ENCODE results near the gene PCDHGC5.

The PCDHGC5 gene

DNA sequence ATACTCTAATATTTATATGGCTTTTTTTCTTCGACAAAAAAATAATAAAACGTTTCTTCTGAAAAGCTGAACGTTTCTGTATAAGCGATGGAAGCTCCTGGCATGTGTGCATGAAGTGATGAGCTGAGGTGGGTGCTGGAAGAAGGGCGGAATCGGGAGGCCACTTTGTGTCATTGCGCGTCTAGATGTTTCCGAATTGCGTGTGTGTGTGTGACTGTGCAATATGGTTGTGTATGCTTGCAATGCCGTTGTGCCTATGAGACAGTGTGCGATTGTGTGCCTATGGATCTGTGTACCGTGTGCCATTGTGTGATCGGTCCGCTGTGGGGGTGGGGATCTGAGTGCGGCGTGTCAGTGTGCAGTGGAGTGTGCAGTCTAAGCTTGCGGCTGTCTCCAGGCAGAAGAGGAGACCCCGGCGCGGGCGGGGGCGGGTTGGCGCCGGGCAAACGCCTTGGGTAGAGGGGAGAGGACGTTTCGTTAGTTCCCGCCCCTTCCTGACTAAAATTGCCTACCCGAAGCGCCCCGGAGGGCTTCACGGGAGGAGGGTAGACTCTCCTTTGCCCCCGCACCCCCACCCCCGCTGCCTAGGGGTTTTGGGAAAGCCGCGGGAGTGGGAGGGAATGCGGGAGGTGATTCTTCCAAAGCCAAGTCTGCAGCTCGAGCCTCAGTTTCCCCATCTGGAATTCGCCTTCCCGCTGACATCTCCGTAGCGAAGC, 24.2 kb downstream of the PCDHGC5 start:
- DNase-seq (ENCODE audit: low read depth, low spot score), result no peak

DNA sequence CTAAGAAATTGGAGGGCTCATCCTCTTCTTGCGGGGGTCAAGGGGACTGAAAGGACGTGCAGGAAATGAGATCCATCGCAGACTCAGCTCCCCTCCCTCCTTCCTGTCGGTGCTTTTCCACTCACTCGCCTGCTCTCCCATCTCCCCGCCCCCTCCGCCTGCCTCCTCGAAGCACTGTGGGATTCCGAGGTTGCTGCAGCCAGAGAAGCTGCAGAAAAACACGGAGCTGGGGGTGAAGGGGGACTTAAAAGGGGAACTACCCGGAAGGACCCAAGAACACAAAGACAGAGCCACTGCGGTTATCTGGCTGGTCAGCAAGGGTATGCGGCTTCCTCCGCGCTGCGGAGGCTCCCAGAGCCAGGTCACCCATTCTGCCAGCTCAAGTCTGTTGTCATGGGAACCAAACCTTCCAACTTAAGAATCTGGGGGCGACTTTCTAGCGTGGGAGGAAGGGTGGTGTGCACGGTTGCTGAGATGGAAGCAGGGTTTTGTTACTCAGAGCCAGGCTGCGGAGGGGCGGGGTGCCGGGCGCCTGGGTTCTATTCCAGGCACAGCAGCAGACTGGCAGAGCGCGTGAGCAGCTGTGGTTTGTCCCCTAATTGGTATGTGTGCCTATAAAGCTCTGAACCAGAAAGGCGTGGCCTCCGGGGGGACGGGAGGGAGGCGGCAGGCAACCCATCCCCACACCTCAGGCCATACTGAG, 24.9 kb downstream of the PCDHGC5 start:
- no peak for DNase-seq (ENCODE audit: low read depth, low spot score)

DNA sequence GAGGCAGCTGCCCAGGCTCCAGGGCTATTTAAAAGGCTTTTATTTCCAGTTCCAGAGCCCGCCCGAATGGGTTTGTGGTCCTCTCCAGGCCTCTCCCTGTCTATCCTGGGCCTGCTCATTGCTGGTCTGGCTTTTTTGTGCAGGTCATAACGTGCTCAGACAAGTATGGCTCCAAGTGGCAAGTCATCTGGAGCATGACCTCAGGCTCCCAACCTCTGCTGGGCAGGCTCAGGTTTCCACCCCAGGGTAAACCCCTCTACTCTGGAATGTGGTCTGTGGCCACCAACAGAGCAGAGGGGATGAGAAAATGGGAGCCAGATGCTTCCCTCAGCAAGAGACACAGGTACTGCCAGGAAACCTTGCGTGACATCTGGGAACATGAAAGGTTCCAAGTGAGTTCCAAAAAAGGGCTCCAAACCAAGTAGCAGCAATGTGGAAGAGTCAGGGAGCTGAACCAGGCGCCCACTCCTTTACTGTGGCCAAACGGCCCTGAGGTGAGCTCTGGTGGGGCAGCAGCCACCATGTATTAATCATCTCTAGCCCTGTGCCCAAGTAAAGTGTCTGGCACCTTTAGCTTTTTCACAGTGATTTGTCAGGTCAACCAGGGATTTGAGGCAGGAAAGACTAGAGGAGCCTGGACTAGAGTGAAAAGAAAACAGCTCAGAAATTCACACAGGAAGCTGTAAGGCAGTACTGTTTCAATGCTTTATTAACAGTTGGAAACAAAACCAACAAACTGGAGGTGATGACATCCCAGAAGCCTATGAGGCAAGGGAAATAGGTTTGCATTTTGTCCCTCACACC, 25.7 kb downstream of the PCDHGC5 start:
- no peak for DNase-seq (ENCODE audit: low read depth, low spot score)

DNA sequence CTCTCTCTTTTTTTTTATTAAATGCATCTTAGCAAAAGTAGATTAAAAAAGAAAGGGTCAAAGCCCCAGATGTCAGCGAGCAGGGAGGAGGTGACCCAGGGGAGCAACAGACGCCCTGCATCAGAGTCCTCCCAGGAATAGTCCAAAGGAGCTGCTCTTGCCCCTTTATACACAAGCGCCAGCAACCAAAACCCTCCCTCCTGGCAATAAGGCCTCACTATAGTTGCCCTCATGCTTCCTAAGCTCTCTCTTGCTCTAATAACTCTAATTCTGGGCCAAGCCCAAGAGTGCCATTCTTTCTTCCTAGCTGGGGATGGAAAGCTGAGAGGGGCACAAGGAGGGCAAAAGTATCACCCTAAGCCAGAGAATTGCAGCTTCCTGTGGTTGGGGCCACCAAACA, 26.3 kb downstream of the PCDHGC5 start:
- DNase-seq (ENCODE audit: low read depth, low spot score), result no peak

DNA sequence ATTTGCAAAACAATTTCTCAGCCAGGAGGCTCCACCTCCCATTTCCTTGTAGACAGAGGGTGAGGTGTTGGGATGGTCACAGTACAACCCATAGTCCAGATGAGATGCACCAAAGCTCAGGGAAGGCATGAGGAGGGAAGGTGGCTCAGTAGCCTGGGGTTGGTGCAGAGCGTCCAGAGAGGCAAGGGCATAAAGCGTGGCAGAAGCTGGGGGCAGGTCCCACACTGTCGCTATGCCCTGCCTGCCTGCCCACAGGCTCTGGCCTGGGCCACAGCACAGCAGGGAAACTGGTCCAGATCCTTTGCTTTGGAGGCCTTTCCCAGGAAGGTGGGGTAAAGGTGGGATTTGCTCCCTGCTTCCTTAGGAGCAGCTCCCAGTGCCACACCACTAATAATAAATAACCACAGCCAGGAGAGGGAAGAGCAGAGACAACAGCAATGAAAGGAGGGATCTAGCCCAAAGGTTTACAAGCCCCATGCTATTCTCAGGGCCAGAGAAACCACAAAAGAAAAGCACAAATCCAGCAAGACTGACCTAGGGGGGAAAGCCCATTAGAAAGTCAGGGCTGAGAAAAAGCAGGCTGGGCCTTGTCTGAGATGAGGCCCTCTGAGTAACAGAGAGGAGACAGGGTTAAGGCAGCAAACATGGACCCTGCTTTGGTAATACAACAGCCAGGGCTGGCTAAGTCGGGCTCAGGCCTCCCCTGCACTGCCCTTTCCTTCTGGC, 27.2 kb downstream of the PCDHGC5 start:
- DNase-seq (ENCODE audit: low read depth, low spot score), result no peak

DNA sequence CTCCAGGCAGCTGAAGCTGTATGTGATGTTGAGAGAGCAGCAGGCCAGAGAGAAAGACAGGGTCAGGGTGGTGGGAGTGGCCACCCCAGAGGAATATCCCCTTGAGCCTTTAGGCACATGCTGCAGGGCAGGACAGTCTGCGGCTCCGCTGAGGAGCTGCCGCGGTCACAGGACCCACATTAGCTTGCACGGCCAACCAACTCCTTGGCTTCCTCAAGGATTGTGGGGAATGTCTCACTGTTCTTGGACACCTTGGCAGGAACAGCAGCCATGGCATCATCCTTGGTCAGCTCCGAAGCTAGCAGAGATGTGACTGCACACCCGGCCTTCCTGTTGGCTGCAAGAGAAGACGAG, 27.8 kb downstream of the PCDHGC5 start:
- no peak for DNase-seq (ENCODE audit: low read depth, low spot score)

DNA sequence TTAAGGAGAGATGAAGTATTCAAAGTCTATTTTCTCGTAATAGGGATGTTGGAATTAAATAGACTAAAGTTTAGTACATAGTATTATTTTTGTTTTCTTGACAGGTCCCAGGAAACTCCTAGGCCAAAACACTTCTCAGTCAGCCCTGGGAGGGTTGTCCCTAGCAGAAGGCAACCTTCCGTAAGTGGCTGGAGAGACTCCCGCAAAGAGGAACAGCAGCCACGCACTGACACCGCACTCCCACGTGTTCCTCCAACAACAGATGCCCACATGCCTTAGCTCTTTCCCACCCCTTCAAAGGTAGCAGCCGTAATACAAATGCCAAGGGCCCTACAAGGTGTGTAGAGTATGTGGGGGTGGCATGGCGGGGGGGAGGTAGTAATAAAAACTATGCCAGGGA, 28.4 kb downstream of the PCDHGC5 start:
- DNase-seq (ENCODE audit: low read depth, low spot score), result no peak

DNA sequence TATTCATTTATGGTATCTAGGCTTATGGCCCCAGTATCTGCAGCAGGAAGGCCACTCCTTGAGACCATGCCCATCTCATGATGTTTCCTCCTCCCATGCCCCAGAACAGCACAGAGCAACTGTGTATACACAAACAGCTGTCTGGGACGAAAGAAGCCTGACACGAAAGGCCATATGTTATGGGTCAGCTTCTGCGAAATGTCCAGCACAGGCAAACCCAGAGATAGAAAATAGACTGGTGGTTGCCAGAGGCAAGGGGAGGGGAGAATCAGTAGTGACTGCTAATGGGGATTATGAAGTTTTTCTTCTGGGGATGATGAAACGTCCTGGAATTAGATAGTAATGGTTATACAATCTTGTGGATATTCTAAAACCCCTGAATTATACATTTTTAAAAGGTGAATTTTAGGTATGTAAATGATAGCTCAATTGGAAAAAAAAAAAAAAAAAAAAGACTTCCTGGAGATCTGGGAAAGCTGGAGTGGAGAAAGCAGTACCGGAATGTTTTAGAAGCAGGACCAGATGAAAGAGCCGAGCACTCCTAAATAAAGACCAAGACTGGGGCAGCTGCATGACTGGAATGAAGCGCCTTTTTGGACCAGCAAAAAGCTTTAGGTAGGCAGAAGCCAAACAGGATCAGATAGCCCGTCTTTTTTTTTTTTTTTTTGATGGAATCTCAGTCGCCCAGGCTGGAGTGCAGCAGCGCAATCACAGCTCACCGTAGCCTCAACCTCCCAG, 29.2 kb downstream of the PCDHGC5 start:
- no peak for DNase-seq (ENCODE audit: low read depth, low spot score)

DNA sequence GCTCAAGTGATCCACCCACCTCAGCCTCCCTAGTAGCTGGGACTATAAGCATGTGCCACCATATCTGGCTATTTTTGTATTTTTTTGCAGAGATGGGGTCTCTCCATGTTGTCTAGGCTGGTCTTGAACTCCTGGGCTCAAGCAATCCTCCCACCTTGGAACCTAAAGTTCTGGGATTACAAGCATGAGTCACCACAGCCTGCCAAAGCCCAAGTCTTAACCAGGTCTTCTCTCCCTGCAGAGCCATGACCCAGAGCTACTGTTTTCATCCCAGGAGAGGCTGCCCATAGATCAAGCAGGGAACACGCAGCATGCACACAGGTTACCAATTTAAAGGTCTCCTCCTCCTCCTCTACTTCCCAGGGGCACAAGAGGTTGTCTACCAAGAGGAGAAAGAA, 29.7 kb downstream of the PCDHGC5 start:
- no peak for DNase-seq (ENCODE audit: low read depth, low spot score)

DNA sequence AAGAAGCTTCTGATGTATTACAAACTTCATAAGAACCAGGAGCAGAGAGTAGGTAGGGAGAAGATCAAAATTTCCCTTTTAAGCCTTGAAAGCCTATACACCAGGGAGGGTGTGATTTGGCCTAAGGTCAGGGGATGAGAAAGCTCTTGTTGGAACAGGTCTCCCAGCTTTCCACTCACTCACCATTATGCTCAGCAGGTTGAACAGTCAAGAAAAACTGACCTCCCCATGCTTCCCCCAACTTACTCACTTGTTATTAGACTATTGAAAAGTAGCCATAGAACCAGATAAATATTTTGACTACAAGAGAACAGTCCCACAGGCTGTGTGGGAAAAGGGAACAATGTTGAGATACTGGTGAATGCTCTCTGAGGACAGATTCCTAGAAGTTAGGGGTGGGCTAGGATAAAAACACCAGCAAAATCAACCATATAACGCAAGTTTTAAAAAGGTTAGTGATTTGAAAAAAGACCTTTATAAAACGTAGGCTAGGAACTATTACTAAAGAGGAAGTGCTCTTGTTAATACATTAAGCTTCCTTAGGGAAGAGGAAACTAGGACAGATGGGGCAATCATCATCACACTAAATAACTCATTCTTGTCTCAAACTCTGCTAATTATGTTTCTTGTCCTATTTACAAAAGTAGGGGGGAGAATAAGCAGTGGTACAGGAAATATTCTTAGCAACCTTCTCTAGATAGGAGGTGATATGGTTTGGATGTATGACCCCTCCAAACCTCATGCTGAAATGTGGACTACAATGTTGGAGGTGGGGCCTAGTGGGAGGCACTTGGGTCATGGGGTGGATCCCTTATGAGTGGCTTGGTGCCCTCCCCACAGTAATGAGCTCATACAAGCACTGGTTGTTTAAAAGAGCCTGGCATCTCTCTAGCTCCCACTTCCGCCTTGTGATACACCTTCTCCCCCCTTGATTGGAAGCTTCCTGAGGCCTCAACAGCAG, 31.0 kb downstream of the PCDHGC5 start:
- DNase-seq (ENCODE audit: low read depth, low spot score), result no peak

DNA sequence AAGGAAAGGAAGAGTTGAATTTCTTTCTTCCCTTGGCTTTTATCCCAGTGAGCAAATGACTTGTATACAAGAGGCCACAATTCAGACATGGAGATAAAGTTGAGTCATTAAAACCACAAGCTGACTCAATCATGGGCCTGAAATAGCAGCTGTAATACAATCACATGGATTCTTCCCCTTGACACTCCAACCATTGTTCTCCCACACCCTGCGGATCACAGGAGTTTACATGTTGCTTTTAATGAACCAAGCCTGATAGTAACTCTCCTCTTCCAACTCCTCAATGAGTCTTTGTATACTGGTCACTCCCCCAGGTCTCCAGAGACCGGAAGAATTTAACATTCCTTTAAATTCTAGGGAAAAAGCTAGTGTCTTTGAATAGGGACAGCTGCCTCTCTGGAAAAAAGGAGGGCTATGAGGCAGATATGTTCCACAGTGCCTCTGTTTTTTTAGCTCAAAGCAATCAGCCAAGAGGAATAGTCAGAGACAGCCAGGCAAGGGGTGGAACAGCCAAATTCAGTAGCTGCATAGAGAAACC, 32.4 kb downstream of the PCDHGC5 start:
- no peak for DNase-seq (ENCODE audit: low read depth, low spot score)

DNA sequence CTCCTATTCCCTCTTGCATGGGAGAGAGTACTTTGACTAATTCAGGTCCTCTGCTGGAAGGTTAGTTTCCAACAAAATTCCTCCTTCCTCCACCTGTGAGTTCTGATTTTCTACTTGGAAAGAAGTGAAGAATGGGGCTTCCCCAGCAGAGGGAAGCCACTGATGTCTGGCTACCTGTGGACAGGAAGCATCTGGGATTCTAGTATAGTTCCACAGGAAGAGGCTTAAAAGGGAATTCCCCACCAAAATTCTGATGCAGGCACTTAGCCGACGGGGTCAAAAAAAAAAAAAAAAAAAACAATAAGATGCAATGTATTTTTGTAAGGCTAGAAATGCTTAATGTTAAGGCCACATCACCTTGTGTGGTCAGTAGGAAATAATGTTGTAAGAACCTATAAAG, 33.4 kb downstream of the PCDHGC5 start:
- DNase-seq (ENCODE audit: low read depth, low spot score), result no peak

DNA sequence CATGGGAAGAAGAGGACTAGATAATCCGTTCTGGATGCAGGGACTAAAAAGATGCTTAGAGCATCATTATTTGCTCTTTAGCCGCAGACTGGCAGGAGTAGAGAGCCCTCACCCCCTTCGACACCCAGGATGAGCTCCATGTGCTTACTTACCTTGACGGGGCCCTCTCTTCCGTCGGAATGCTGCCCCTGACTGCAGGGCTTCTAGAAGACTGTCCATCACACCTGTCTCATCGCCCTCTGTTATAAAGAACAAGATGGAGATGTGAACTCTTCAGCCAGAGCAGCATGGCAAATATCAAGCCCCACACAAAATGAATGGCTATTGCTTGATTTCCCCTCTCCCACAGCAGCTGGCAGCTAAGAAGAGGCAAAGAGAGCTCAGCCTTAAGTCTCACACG, 35.1 kb downstream of the PCDHGC5 start:
- DNase-seq (ENCODE audit: low read depth, low spot score), result no peak

DNA sequence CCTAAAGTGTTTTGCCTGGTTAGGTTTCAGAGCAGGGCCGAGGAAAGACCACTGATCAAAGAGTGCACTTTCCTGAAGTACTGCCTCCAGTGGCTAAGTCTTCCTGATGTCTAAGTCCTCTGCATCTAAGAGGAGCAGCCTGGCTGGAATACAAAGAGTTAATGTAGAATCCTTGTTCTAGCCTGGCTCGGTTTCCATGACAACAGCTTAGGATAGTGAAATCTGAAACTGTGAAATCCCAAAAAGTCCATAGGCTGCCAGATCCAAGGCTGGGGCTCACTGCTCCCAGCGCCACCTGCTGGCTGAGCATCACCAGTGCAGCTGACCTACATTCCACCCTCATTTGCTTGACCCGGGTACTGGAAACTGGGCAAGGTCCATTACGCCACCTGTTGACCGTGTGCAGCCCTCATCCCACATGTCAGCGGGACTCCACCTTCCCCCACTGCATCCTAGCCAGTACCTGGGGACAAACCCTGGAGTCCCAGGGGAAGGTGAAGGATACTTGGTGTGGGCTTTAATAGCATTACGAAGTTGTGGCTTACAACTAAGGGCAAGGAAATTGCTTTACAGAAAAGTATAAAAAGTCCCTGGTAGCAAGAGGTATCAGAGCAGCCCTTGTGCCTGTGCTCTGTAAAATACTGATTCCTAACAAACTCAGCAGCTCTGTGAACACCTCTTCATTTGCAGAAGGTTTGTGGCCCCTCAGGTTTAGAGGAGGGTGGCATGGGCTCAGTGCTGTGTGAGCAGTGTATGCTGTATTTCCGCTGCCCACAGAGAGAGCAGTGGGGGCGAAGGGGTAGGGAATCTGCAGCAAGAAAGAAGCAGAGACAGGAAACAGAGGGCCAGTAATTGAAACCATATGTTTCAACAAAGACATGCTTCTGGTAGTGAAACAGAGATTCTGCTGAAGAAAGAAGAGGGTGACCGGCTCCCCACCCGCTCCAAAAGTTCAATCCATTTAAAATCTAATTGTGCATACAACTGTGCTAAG, 36.0 kb downstream of the PCDHGC5 start:
- no peak for DNase-seq (ENCODE audit: low read depth, low spot score)

DNA sequence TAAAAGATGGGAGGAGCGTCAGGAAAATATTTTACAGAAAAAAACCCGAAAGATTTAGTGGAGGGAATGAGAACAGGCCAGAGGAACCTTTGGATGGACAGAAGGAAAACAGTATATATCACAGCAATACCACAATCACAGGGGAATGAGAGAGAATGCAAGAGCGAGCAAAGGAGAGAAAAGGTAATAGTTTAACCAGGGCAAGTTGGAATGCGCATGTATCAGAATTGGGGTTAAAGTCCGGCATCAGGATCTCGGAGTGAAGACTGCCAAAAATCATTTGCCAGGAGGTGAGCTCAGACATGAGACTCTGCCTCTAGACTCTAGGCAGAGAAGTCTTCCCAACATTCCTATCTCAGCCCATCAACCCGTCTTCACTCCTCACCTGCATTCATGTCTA, 36.8 kb downstream of the PCDHGC5 start:
- DNase-seq (ENCODE audit: low read depth, low spot score), result no peak

DNA sequence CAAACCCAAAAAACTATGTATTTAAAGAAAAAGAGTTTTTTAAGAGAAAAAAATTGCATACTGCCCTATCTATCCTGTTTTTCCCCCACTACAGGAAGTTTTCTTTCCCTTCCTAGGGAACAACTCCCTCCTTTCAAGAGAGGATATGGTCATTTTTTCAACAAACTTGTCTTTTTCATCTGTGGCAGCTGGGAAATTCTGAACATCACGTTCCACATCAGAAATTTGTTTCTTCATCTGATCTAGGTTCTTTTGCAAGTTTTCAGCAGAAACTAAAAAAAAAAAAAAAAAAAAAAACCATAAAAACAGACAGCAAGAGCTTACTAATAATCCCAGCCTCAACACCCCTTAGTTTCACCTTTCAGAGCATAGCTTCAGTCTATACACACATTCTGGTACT, 38.5 kb downstream of the PCDHGC5 start:
- DNase-seq (ENCODE audit: low read depth, low spot score), result no peak

DNA sequence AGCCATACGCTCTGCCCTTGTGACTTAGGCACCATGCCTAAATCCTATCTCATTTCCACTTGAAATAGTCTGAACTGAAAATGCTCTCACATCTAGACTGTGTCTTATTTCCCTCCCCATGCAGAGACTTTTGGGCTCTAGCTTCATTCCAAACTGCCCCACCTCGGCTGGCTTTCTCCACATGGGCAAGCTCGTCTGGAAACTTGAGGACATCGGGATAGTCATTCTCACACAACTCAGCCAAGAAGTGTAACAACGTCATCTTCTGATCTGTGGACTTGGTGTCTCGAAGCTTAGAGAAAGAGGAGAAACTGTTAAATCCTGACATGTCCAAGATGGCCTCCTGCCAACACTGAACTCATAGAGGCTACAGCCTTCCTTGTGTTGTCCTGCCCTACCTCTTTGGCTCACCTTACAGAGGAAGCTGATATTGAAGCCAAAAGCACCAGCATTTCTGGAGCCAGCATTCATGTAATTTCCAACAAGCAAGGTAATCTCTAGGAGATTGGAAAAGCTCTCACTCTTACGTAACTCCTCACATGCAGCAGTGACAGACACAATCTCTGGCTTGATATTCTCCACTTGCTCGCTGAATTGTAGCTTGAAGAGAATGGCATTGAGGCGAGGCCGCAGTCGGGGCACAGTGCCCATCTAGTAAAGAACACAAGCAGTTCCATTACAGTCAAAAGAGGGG, 39.6 kb downstream of the PCDHGC5 start:
- DNase-seq (ENCODE audit: low read depth, low spot score), result no peak

DNA sequence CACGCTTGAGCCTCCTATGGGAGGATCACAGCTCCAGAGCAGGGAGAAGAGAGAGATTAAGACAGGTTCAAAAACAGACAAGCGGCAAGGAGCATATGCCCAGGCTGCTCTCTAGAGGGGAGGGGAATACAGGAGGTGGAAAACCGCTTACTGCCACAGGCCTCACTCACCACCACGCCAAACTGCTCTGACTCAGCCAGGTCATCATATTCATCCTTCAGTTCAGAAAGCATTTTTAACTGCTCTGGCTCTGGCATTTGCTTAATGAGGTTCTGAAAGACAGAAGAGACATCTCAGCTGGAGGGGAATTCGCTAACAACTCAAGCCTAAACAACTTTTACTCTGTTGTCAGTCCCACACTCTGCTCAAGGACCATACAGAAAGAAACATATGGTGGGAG, 40.1 kb downstream of the PCDHGC5 start:
- no peak for DNase-seq (ENCODE audit: low read depth, low spot score)
